Fibroblast of mammary gland (primary cell): Measurements from ENCODE around the gene CRKL.

Experiments
- DNase-seq: peaks from one replicate; pipeline ENCODE4 v3.0.0-alpha.2; 2010; ENCODE audit warnings: low read depth
- H3K4me3 ChIP-seq: 2 replicates; pipeline ENCODE4 v1.5.1; 2011; ENCODE audit warnings: low read depth, mild to moderate bottlenecking, low read length, moderate library complexity; ENCODE audit not compliant: control insufficient read depth
- TF ChIP-seq, protein P1 (sequence below): conservative IDR thresholded peaks from 2 replicates; pipeline ENCODE4 v1.5.1; 2011; ENCODE audit warnings: low read depth, low read length, inconsistent platforms; ENCODE audit not compliant: control insufficient read depth, insufficient read depth

CRKL gene

DNA sequence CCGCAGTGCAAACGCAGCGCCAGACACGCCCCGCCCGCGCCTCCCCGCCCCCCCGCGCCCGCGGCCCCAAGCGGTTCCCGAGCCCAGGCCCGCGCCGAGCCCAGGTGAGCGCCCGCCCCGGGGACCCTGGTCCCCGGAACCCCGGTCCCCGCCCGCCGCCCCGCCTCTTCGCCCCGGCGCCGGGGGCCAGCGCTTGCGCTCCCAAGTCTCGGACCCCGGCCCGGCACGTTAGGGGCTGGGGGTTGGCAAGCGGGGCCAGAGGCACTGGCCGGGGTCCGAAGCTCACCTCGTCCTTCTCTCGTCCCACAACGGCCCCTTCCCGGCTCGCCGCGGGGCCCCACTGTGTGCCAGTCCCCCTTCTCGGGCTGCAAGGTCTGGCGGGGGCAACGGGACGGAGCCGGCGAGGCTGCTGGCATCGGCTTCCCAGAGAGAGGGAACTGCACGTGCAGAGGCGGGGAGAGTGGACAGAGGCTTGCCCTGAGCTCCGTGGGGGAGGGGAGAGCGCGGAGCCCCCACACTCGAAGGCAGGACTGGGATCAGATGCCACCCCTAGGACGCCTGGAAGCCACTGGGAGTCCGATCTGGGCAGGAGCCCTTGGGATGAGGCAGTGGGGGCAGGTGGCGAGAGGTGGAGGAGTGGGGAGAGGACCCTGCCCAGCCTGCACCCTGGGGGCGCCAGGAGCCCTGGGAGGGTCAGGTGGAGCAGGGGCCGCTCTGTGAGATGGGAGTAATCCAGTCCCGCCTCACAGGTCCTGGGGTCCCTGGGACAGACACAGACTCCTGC, 48.1 kb downstream of the CRKL start:
- DNase-seq, result no peak
- TF ChIP-seq, protein P1, sequence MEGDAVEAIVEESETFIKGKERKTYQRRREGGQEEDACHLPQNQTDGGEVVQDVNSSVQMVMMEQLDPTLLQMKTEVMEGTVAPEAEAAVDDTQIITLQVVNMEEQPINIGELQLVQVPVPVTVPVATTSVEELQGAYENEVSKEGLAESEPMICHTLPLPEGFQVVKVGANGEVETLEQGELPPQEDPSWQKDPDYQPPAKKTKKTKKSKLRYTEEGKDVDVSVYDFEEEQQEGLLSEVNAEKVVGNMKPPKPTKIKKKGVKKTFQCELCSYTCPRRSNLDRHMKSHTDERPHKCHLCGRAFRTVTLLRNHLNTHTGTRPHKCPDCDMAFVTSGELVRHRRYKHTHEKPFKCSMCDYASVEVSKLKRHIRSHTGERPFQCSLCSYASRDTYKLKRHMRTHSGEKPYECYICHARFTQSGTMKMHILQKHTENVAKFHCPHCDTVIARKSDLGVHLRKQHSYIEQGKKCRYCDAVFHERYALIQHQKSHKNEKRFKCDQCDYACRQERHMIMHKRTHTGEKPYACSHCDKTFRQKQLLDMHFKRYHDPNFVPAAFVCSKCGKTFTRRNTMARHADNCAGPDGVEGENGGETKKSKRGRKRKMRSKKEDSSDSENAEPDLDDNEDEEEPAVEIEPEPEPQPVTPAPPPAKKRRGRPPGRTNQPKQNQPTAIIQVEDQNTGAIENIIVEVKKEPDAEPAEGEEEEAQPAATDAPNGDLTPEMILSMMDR, result no peak
- no peak overlapping the region for H3K4me3 ChIP-seq

DNA sequence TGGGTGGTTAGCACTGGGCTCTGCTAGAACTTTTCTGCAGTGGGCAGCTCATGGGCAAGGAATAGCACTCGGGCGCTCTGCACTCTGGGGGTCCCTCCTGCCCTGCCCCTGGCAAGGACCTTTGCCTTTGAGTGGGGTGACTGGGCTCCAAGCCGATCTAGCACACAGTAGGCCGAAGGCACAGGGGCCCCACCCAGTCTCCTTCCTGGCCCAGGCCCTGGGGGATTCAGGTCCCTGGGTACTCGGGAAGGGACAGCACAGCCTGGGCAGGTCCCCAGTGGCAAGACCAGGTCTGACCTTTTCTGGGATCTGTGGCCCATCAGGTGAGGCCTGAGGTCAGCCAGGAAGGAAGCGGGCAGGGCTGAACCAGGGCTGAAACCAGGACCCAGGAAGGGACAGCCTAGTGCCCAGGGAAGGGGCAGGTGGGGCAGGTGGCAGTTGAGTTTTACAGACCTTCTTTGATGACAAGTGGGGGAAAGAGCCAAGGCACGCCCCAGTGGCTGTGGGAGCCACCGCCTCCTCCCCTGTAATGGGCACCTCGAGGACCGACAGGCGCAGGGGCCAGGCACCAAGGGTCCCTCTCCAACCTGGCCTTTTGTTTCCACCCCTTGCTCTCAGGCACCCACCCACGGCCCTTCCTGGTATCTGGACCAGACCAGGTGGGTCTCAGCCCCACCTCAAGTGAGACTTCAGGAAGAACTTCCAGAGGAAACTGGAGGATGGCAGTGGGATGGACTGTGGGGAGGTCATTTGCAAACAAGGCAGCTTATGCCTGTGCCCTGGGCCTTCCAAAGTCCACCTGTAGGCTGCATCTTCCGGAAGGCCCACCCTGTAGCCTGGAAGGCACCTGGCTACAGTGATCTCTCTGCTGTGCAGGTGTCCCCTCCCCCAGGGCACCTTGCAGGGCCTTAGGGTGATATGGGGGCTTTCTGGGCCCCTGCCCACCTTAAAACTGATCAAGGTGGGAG, 49.0 kb downstream of the CRKL start:
- DNase-seq, result no peak
- TF ChIP-seq, protein P1, result no peak
- H3K4me3 ChIP-seq, result no peak overlapping the region

DNA sequence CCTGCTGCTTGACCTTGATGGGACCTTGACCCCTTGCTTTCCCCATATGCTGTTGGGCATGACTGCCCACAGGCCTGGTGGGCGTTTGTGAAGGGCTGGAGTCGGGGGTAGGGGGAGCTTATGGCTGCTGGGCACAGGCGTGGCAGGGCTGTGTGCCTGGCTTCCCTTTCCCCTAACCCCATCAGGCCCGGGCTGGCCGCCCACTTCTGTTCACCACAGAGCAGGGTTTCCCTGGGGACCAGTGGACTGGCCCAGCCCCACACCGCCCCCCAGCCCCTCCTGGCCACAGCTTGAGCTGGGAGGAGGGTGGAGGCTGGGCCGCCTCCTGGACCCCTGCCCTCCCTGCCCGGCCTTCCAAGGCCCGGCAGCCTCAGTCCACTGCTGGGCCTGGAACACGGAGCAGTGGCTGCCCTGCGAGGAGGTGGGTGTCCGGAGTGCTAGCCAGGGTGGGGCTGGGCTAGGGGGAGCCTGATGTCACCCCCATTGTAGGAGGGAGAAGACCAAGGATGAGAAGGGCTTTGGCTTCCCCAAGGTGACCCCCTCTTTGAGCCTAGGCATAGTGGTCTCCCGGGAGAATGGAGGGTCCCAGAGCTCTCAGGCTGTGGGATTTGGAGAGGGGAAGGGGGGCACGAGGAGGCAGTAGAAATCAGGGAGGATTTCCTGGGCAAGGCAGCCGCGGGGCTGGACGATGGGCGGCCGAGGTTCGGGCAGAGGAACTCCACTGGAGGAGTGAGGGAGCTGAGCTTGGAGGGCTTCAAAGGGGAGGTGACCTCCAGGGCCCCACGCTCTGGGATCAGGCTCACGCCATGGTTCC, 49.9 kb downstream of the CRKL start, which contains the start of gene AIFM3:
Gene AIFM3 (plus strand): TSS at position 373 of the 814 bp plus-strand sequence. CDS start 690 bp downstream, outside the sequence.
- TF ChIP-seq, protein P1, result no peak
- no peak within 1 kb of the TSS for H3K4me3 ChIP-seq
- no peak for DNase-seq

DNA sequence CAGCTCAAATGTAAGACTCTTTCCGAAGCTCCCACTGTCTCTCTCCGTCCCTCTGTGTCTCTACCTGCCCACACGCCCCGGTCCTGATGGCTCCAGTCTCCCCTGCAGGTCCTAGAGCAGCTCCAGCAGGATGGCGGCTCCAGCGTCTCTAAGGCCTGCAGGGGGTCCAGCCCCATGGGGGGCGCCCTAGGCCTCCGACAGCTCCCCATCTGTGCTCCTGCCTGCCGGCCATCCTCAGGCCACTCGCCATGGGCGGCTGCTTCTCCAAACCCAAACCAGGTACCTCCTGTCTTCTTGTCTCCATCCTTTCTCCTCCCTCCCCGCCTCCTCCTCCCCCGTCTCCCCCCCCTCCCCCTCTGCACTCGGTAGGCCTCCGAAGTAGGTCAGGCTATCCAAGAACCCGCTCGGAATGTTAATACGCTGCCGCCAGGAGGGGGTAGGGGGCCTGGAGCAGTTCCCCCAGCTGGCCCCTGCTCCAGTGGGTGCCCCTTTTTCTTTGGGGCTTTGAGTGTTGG, 50.5 kb downstream of the CRKL start:
- H3K4me3 ChIP-seq, result no peak overlapping the region
- TF ChIP-seq, protein P1, result no peak

GRCh38 chr22:20968281-20968977, 51.2 kb downstream of the CRKL start:
- TF ChIP-seq, protein P1, result no peak
- H3K4me3 ChIP-seq, result no peak overlapping the region
- DNase-seq, result no peak

More for the DNA sequence above, 50.5 kb downstream of the CRKL start:
- DNase-seq, result no peak
